Lower leg skin (tissue), 3 donors: Measurements from ENCODE around the gene CHST4.

ENCODE experiments used
- POLR2A ChIP-seq, 2 donors: fragments of 450-650 bp; IDR thresholded peaks; one replicate each; pipeline ENCODE4 v1.6.1; 2016 to 2017; ENCODE audit warnings: antibody characterized with exemption in 2 of 2, mild to moderate bottlenecking in 1 of 2, moderate library complexity in 1 of 2
- TF ChIP-seq, protein P1 (sequence below), 3 donors: fragments of 450-650 bp; IDR thresholded peaks; one replicate each; pipeline ENCODE4 v1.5.1; 2016; ENCODE audit warnings: antibody characterized with exemption in 3 of 3, mild to moderate bottlenecking in 3 of 3, moderate library complexity in 2 of 3

DNA sequence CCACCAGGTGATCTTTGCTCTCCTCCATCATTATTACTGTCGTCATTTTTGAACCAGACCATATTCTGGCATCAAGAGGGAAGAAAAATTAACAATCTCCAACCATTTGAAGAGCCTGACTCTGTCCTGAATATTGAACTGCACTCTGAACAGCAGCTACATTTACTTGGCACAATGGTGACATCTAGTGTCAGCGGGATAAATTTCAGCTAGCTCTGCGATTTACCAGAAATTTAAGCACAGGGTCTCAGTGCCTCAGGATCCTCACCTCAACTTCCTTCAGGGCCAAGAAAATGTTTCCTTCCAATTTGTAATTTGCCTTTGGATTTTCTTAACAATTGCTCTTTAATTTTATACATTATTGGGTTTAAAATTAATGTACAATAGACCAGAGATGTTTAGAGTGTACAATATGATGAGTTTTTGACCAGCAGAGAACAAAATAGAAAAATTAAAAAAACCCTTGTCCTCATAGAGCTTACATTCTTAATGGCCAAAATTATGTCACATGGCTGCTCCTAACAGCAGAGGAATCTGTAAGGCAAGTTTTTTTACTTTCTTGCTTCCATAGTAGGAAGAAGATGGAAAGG lies 26.4 kb upstream of the CHST4 start:
- TF ChIP-seq, protein P1, sequence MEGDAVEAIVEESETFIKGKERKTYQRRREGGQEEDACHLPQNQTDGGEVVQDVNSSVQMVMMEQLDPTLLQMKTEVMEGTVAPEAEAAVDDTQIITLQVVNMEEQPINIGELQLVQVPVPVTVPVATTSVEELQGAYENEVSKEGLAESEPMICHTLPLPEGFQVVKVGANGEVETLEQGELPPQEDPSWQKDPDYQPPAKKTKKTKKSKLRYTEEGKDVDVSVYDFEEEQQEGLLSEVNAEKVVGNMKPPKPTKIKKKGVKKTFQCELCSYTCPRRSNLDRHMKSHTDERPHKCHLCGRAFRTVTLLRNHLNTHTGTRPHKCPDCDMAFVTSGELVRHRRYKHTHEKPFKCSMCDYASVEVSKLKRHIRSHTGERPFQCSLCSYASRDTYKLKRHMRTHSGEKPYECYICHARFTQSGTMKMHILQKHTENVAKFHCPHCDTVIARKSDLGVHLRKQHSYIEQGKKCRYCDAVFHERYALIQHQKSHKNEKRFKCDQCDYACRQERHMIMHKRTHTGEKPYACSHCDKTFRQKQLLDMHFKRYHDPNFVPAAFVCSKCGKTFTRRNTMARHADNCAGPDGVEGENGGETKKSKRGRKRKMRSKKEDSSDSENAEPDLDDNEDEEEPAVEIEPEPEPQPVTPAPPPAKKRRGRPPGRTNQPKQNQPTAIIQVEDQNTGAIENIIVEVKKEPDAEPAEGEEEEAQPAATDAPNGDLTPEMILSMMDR (IDR thresholded peaks at IDR 0.05) = no peak
- TF ChIP-seq POLR2A (IDR thresholded peaks at IDR 0.05) = no peak
